Upper lobe of right lung (tissue), 1 donor: ENCODE data around the gene ATXN7L3. TPM values are rescaled to one million over a fixed set of nuclear protein-coding genes. Genes with fewer than 3 reads are reported as not detected.

Experiments used
- ATAC-seq: fragments of 200-7000 bp; cut with Tn5 transposase; one replicate; pipeline ENCODE4 v1.9.1; 2020; ENCODE audit warnings: mild to moderate bottlenecking, moderate library complexity
- DNase-seq: peaks from one replicate; pipeline ENCODE4 v3.0.0-alpha.2; 2020
- H3K27ac ChIP-seq: fragments of 200-600 bp; one replicate; pipeline ENCODE4 v1.8.0; 2022
- H3K27me3 ChIP-seq: fragments of 200-600 bp; one replicate; pipeline ENCODE4 v1.8.0; 2022; ENCODE audit warnings: mild to moderate bottlenecking
- H3K36me3 ChIP-seq: fragments of 200-600 bp; one replicate; pipeline ENCODE4 v1.8.0; 2022
- H3K4me1 ChIP-seq: fragments of 200-600 bp; one replicate; pipeline ENCODE4 v1.8.0; 2022
- H3K4me3 ChIP-seq: fragments of 200-600 bp; one replicate; pipeline ENCODE4 v1.8.0; 2022; ENCODE audit warnings: mild to moderate bottlenecking
- H3K9me3 ChIP-seq: fragments of 200-600 bp; one replicate; pipeline ENCODE4 v1.8.0; 2022
- CTCF ChIP-seq: fragments of 200-600 bp; IDR thresholded peaks from one replicate; pipeline ENCODE4 v1.8.0; 2022; ENCODE audit warnings: antibody characterized with exemption
- intact Hi-C: fragments of 100-400 bp; cut with DNase I; formaldehyde crosslinking; loops from one replicate; pipeline ENCODE4 v1.11.0; 2022
- total RNA-seq: library from RNA; stranded (reverse); fragmentation: NEBNext Ultra II Directional; extraction: Animal tissue kit (Norgen Biotek cat#: 25700); gene quantifications from one replicate; pipeline ENCODE4 v1.2.1, GENCODE V29; 2021
- donor health status: DM: no; HTN: yes; CAD: no; lungs with severe emphysema.

ATXN7L3 gene
- total RNA-seq, 1 donor from 2014 or later, result 65.0 TPM

GRCh38 chr17:44187131-44187899 lies 12.4 kb downstream of the ATXN7L3 start:
- peaks cover 20% of the 10 kb centered on the region for H3K4me1 ChIP-seq

GRCh38 chr17:44186307-44187130 lies 13.2 kb downstream of the ATXN7L3 start, which contains the start of gene TMUB2:
Gene TMUB2 (plus strand): TSS chr17:44186972. CDS start chr17:44187709, 737 bp downstream.
- H3K36me3 ChIP-seq, result peaks cover 39% of the 10 kb centered on the region
- H3K27me3 ChIP-seq, result no peaks in the 10 kb centered on the region
- ATAC-seq, result peak; percentile 98
- intact Hi-C loops, result no loop called here
- peaks cover 18% of the 10 kb centered on the region for H3K4me1 ChIP-seq
- peak within 1 kb of the TSS; percentile 100 for H3K4me3 ChIP-seq
- H3K9me3 ChIP-seq, result no peaks in the 10 kb centered on the region
- H3K27ac ChIP-seq, result peak within 1 kb of the TSS; percentile 99
- peak; percentile 99 for DNase-seq
- TF ChIP-seq CTCF, result no peak

More at GRCh38 chr17:44187131-44187899, 12.4 kb downstream of the ATXN7L3 start:
- TF ChIP-seq CTCF, result no peak
- intact Hi-C loops, result no loop called here
- H3K4me3 ChIP-seq, result peak overlapping the region; percentile 100
- H3K36me3 ChIP-seq, result peaks cover 31% of the 10 kb centered on the region
- H3K27me3 ChIP-seq, result no peaks in the 10 kb centered on the region
- H3K9me3 ChIP-seq, result no peaks in the 10 kb centered on the region
- ATAC-seq (peak; percentile 74), DNase-seq (no peak)
- H3K27ac ChIP-seq, result peak overlapping the region; percentile 99

GRCh38 chr17:44184212-44184810 lies 15.4 kb downstream of the ATXN7L3 start:
- ATAC-seq, result no peak
- no peak for DNase-seq
- Histone ChIP-seq H3K9me3 (no peaks in the 10 kb centered on the region), H3K4me3 (no peak overlapping the region), H3K36me3 (peaks cover 18% of the 10 kb centered on the region), H3K27me3 (no peaks in the 10 kb centered on the region), H3K4me1 (peaks cover 18% of the 10 kb centered on the region), H3K27ac (no peak overlapping the region)
- intact Hi-C loops, result no loop called here
- TF ChIP-seq CTCF, result no peak

GRCh38 chr17:44183024-44183423 lies 16.7 kb downstream of the ATXN7L3 start:
- H3K27me3 ChIP-seq, result no peaks in the 10 kb centered on the region
- peaks cover 13% of the 10 kb centered on the region for H3K4me1 ChIP-seq
- H3K36me3 ChIP-seq, result peaks cover 15% of the 10 kb centered on the region
- H3K4me3 ChIP-seq, result no peak overlapping the region
- no peak for DNase-seq
- intact Hi-C loops, result no loop called here
- TF ChIP-seq CTCF, result no peak
- no peak for ATAC-seq
- H3K27ac ChIP-seq, result no peak overlapping the region
- no peaks in the 10 kb centered on the region for H3K9me3 ChIP-seq

GRCh38 chr17:44178133-44178532 lies 21.6 kb downstream of the ATXN7L3 start:
- H3K4me1 ChIP-seq, result no peaks in the 10 kb centered on the region
- ATAC-seq (peak; percentile 30), DNase-seq (no peak)
- no peaks in the 10 kb centered on the region for H3K9me3 ChIP-seq
- no peak overlapping the region for H3K4me3 ChIP-seq
- H3K27me3 ChIP-seq, result no peaks in the 10 kb centered on the region
- peaks cover 15% of the 10 kb centered on the region for H3K36me3 ChIP-seq
- no peak overlapping the region for H3K27ac ChIP-seq
- intact Hi-C loops, result no loop called here
- TF ChIP-seq CTCF, result no peak
